Hepatic stellate cell (primary cell): Measurements from ENCODE around the gene NGEF.
A peak's percentile ranks its signal among the peaks of the same experiment; 100 is the strongest.

Source experiments
- DNase-seq: peaks from one replicate; pipeline ENCODE4 v3.0.0; 2011; ENCODE audit warnings: low spot score

The NGEF gene

DNA sequence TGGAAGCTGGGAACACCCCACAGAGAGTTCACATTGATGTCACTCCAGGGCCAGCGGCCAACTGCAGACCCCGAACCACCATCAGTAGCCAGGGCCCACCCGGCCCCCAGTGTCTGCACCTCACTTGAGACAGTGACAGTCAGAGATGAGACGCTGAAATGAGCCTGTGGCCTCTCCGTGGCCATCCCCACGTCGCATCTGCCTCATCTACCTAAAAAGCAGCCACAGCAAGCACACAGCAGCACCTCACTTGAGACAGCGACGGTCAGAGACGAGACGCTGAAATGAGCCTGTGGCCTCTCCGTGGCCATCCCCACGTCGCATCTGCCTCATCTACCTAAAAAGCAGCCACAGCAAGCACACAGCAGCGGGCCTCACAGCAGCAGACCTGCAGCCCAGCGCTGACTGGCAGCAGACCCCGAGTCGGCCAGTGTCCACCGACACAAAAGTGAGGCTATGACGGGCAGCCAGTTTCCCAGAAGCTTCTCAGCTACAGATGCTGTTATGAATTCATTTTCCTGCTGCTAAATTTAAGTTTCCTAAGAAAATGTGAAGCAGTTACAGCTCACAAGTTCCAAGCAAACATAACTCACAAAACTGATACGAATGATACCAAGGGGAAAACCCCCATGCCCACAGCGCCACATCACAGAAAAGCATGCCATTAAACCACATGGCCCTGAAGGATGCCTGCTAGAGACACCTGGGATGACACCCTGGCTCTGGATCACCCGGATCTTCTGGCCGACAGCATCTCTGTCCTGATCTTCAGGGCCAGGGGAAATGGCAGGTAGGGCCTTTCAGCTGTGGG lies 115.3 kb downstream of the NGEF start:
- no peak for DNase-seq

GRCh38 chr2:232896720-232897597 lies 116.1 kb downstream of the NGEF start:
- DNase-seq = no peak

GRCh38 chr2:232896111-232896510 lies 116.9 kb downstream of the NGEF start:
- no peak for DNase-seq

DNA sequence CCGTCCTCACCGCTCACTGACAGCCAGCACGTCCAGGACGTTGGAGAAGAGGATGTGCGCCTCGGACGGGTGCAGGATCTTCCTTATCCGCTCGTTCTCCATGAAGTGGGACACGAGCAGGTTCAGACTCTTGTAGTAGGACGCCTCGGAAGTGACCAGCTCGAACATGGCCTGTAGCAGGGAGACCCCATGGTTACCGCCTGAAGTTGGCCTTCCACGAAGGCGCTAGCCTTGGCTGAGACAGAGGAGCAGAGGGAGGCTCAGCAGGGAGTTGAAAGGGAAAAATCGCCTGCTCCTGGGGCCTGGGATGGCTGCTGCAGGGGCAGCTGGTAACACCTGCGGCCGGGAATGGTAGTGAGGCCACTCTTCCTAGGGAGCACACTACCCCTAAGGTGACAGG lies 118.3 kb downstream of the NGEF start:
- DNase-seq = no peak

GRCh38 chr2:232894251-232894650 lies 118.8 kb downstream of the NGEF start:
- DNase-seq = no peak

GRCh38 chr2:232893834-232894233 lies 119.2 kb downstream of the NGEF start:
- no peak for DNase-seq

DNA sequence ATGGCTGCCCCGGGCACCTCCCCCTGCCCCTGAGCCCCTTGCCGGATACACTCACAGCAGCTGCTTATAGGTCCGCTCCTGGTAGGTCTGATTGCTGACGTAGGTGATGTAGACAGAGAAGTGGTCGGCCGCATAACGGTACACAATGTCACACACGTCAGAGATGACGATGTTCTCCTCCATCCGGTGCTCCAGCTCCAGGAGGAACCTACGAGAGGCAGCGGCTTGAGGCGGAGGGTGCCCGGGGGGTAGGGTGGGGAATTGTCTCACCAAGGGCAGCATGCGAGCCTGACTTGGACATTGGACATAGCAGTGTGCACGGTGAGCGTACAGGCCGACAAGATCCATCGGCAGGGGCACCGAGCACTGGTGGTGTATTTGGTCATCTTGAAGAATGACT lies 120.2 kb downstream of the NGEF start:
- no peak for DNase-seq

DNA sequence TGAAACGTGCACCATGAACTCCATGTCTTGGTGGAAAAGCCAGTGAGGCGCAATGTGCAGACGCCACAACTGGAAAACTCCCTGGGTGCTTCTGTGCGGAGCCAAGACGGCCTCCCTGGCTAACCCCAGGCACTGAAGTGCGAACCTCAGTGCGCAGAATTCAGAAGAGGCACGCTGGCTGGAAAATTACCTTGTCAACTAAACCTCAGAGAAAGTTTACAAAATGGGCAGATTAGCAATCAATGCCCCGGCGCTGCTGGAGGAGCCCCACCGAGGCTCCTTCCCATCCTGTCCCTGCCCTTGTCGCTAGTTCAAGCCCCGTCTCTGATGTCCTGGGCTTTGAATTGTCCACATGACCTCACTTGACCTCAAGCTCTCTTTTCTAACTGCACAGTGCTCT lies 120.8 kb downstream of the NGEF start:
- no peak for DNase-seq

- DNase-seq = peak; percentile 35
Measured at GRCh38 chr2:232891621-232892071, 121.4 kb downstream of the NGEF start.

DNA sequence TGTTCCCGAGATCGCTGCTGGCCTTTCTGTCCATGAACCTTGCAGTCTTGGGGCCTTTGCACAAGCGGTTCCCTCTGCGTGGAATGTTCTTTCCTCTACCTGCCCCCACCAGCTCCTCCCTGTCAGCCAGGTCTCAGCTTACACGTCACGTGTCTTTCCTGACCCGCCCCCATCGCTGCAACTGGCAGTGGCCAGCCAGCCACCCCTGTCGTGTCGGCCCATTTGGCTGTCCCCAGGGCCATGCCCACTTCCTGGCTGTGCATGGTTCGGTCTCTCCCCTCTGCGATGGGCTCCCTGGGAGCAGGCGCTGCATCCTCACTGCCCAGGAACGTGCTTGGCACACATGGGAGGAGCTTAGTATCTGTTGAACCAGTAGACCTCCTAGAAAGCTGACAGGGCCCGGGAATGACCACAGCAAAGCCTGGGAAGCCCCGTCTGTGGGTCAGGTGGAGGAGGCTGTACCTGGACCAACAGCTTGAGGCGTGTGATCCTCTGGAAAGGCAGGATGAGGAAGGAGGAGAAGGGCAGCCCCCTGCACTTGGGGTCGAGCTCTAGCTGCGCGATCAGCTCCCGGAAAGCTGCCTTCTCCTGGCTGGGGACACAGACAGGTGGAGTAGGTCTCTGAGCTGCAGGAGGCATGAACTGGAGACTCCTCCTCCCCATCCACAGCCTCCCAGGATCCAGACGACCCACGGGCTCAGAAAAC lies 122.0 kb downstream of the NGEF start:
- peak; percentile 65 for DNase-seq

DNA sequence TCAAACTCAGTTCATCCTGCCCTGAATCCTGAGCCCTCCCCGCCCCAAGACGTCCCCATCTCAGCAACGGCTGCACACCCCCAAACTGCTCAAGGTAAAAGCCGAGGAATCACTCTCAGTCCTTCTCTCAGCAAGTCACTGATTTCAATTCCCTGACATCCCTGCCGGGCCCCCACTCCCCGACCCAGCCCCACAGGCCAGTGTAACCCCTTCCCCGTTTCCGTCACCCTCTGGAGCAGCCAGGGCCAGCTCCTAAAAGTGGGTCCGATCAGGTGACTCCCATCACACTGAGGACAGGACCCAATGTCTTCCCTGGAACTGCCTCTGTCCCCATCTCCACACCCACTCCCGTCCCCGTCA lies 122.5 kb downstream of the NGEF start:
- no peak for DNase-seq

- no peak for DNase-seq
Measured at GRCh38 chr2:232889876-232890401, 123.1 kb downstream of the NGEF start.

DNA sequence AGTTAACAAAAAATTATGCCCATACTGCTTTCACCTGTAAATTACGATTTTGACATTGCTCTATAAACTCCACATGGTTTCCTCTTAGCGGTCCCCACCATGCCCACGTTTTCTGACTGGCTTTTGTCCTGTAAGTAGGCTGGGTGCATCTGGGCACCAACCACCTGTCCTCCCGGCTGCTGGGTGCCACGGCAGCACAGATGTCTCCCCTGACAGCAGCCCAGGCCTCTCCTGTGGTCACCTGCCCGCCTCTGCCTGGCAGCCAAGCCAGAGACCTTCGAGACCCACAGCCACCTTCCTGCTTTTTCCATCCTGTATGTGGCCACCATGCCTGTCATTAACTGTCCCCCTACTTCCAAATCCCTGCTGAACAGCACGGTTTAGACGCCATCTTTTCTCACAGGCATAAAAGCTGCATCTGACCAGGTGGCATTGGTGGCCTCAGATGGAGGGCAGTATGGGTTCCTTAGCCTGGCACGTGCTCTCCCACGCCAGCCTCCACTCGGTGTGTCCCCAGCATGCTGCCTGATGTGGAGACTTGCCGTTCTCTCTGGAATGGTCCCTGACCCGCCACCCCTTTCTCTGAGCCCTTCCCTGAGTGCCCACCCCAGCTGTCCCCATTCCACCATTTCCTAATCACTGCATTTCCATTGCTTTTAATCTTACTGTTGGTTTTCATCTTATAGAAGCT lies 124.1 kb downstream of the NGEF start:
- DNase-seq = no peak

- DNase-seq = no peak
Measured at GRCh38 chr2:232888099-232888836, 124.8 kb downstream of the NGEF start.

DNA sequence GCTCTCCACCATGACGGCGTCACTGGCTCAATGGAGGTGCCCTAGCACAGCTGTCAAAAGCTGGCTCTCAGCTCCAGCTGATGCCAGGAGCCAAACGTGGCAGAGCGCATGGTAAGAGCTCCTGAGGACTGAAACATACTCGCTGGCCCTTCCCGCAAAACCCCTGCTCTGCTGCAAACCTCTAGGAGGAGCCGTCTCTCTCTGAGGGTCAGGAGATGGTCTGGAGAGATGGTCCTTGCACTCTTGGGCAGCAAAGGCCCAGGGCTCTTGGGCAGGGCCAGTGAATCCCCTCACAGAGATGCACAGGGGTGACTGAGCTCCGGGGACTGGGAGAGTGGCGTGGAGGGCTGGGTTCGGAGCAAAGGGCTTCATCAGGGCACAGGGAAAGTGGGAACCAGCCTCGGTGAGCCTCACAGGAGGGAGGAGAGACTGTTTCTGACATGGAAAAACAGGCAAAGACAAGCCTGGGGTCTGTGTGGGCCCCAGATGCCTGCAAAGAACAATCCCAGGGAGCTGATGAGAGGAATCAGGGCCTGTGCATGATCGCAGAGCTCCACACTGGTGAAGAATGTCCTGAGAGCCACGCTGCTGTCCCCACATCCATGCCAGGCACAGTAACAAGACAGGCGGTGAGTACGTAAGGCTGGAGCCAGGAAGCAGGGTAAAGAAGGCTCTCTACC lies 125.7 kb downstream of the NGEF start:
- no peak for DNase-seq

DNA sequence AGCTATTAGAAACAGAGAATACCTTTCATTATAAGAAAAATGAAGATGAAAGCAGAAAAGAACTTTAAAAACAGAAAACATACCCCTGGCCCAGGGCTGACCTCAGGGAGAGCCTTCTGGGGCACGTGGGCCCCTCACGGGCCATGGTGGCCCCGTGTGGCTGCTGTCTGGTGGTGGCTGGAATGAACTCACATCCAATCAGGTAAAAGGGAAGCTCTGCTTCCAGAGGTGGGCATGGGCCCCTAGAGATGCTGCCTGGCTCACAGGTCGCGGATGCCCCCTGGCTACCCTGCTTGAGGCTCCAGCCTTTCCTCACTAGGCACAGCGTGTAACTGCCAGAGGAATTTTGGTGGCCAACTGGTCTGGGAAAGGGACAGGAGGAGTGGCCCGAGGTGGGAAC lies 126.4 kb downstream of the NGEF start:
- DNase-seq = no peak

DNA sequence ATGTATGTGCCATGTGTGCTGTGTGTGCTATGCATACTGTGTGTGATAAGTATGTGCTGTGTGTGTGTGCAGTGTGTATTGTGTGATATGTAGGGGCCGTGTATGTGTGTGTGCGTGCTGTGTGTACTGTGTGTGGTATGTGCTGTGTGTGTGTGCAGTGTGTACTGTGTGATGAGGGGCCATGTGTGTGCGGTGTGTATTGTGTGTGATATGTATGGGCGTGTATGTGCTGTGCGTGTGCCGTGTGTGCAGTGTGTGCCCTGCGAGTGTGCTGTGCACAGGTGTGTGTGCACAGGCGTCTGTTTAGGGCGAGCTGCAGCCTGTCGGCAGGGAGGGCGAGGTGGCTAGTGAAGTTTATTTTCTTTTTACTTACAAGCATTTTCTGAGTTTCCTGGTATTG lies 126.9 kb downstream of the NGEF start:
- no peak for DNase-seq

- no peak for DNase-seq
Measured at GRCh38 chr2:232885264-232885961, 127.6 kb downstream of the NGEF start.

DNA sequence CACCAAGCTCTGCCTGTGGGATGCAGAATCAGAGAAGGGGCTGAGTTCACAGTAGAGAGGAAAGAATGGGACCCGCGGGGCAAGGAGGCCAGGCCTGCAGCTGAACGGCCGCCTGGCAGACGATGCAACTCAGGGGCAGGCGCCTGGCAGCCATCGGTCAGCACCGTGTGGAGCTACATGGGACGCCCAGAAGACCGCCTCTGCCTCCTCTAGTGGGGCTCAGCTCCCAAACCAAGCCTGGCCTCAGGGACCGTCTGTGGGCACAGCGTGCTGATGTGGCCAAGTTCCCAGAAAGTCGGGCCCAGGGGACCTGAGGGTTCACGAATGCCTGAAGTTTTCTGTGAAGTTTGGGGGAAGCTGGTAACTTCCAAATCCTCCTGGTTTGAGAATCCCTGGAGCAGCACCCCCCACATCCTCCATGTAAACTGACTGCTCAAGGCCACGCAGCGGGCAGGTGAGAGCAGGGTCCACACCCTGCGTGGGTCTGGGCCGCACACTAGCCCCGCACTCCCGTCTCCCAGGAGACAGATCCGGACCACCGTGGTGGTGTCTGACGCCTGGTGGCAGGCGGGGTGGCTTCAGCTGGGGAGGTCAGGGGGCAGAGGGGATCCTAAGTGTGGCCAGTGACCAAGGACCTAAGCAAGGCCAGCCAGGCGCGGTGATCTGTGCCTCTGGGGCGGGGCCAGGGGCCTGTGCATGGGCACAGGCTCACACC lies 128.3 kb downstream of the NGEF start:
- DNase-seq = no peak
